GM18873 (cell line): ENCODE results near the gene RBBP5.

ENCODE experiments used
- ATAC-seq: cut with Tn5 transposase; IDR thresholded peaks from one replicate; pipeline ENCODE4 v1.9.1; 2021; ENCODE audit warnings: mild to moderate bottlenecking, moderate library complexity, moderate number of reproducible peaks; ENCODE audit not compliant: unreplicated experiment, low FRiP score

Gene RBBP5

GRCh38 chr1:205076245-205076761 lies 45.5 kb downstream of the RBBP5 start:
- no peak for ATAC-seq

GRCh38 chr1:205075642-205076155 lies 46.1 kb downstream of the RBBP5 start:
- no peak for ATAC-seq

DNA sequence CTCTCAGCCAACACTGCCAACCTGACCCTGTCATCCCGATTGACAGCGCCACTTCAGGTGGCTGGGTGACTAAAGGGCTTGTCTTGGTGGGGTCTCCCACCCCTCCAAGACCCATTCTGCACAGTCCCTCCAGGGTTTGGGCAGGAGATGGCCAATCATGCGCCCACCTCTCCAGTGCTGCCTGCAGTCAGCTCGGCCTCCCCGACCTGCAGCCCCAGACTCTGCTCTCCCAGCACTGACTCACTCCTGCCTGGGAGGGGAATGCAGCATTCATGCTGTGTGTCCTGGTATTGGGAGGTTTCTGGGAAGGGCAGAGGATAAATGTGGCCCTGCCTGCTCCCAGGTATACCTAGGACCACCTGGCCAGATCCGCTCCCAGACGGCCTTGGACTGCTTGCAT lies 47.3 kb downstream of the RBBP5 start:
- ATAC-seq = no peak

GRCh38 chr1:205074084-205074483 lies 47.7 kb downstream of the RBBP5 start:
- ATAC-seq = no peak

DNA sequence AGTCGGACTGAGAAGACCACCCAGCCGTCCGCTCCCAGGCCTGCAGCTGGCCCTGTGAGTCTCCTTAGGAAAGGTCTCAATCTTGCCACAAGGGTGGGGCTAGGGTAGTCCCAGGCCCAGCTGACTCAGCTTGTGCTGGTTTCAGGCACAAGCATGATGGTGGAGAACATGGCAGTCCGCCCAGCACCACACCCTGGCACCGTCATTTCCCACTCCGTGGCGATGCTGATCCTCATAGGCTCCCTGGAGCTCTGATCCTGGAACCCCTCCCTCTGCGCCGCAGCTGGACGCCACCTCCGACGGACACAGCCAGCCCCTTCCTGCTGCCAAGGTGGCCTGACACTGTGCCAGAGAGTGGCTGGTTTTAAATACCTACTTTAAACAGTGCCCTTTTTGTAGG lies 48.3 kb downstream of the RBBP5 start:
- no peak for ATAC-seq

DNA sequence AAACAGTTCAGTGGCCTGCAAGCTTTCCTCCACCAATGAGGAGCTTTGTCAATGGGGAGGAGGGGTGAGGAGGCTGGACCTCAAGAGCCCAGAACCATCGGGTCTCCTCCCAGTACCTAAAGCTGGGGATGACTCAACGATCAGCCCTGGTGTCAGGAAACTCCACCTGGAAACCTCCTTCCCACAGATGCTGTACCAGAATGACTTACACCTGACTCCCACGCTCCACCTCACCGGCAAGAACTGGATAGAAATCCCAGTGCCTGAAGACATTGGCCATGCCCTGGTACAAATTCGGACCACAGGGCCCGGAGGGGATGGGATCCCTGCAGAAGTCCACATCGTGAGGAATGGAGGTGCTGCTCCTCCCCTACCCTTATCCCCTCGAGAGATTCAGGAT lies 48.9 kb downstream of the RBBP5 start:
- no peak for ATAC-seq

- ATAC-seq = no peak
Observed at GRCh38 chr1:205072286-205072685, 49.5 kb downstream of the RBBP5 start.

DNA sequence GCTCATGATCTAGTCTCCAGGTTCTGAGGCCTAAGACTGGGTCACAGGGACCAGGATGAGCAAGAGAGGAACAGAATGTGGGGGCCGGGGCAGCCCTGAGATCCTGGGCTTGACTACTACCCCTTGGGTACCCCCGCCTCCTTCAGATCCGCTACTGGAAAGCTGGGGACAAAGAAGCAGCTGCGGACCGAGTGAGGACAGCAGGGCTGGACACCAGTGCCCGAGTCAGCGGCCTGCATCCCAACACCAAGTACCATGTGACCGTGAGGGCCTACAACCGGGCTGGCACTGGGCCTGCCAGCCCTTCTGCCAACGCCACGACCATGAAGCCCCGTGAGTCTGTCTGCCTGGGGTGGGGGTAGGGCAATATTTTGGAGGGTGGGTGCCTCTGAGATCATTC lies 50.0 kb downstream of the RBBP5 start:
- ATAC-seq = no peak

- ATAC-seq = no peak
Observed at GRCh38 chr1:205071028-205071409, 50.8 kb downstream of the RBBP5 start.

DNA sequence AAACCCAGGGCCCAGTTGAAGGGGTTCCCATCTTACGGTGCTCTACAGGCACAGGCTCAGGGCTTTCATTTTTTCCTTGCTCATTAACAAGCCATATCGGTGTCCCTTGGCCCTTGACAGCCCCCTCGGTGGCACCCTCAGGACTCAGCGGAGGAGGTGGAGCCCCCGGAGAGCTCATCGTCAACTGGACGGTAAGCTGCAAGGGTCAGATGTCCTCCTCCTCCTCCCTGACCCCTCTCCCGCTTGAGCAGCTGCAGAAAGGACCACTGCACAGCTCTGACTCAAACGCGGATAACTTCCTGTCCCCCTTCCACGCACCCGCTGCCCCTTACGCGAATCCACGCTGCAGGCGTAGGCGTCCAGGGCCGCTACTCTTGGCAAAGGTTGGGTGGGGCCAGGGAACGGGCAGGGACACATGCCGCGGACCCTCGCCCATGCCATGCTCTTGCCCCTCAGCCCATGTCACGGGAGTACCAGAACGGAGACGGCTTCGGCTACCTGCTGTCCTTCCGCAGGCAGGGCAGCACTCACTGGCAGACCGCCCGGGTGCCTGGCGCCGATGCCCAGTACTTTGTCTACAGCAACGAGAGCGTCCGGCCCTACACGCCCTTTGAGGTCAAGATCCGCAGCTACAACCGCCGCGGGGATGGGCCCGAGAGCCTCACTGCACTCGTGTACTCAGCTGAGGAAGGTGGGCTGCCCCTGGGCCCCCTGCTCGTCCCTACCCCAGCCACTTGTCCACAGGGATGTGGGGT lies 52.2 kb downstream of the RBBP5 start:
- ATAC-seq = no peak

- no peak for ATAC-seq
Observed at GRCh38 chr1:205068457-205069040, 53.2 kb downstream of the RBBP5 start.

DNA sequence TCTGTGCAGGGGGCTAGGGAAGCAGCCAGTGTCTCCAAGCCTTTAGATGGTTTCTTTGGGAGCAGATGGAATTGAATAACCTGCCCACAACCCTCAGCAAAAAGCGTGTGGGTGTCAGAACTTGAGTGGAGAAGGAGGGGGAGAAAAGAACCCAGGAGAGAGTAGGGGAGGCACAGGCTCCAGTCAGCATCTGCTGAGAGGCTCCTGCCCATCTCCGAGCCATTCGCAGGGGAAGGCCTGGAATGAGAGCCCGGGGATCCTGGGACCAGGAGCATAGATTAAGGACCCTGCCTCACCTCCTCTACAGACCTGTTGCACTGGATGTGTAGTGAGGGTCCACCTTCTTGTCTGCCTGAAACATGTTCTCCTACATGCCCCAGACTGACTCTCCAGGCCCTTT lies 53.8 kb downstream of the RBBP5 start:
- no peak for ATAC-seq

- no peak for ATAC-seq
Observed at GRCh38 chr1:205067031-205067430, 54.7 kb downstream of the RBBP5 start.

DNA sequence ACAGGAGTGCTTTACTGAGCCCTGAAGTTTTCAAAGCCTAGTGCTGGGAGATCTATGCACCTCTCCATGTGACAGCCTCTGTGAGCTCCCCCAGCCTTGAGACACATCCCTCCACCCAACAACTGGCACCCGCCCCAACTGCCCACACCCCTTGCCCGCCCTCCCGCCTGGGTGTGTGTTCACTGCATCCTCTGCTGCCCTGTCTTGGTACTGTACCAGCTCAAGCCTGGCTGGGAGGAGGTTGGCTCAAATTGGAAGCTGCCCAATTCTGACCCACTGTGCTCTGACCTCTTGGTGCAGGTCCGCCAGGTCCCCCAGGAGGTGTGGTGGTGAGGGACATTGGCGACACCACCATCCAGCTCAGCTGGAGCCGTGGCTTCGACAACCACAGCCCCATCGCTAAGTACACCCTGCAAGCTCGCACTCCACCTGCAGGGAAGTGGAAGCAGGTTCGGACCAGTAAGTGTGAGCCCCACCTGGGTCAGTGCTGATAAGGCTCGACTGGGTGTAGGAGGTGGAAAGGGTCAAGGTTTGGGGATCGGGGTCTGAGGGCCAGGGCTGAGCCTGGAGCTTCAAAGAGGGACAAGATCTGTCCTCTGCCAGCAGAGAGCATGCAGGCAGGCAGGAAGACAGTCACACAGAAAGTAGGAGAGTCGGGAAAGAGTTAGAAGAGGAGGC lies 55.5 kb downstream of the RBBP5 start:
- no peak for ATAC-seq

GRCh38 chr1:205065666-205066065 lies 56.1 kb downstream of the RBBP5 start:
- no peak for ATAC-seq

GRCh38 chr1:205064741-205065316 lies 56.9 kb downstream of the RBBP5 start:
- ATAC-seq = no peak

- no peak for ATAC-seq
Observed at GRCh38 chr1:205064301-205064700, 57.5 kb downstream of the RBBP5 start.

- ATAC-seq = no peak
Observed at GRCh38 chr1:205062895-205063294, 58.9 kb downstream of the RBBP5 start.

DNA sequence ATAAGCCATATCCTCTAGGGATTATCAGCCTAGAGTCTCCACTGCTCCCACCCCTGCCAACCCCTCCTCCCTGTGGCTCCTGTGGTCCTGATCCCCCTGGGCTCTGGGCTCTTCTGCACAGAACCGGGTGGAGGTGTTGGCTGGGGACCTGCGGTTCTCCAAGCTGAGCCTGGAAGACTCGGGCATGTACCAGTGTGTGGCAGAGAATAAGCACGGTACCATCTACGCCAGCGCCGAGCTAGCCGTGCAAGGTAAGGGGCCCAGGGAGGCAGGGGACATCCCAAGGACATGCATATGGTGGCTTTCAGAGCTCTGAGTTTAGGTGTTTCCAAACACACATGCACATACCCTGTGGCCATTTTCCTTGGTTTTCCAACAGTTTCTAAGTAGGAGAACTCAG lies 59.5 kb downstream of the RBBP5 start:
- no peak for ATAC-seq

GRCh38 chr1:205061665-205062069 lies 60.1 kb downstream of the RBBP5 start:
- ATAC-seq = no peak

DNA sequence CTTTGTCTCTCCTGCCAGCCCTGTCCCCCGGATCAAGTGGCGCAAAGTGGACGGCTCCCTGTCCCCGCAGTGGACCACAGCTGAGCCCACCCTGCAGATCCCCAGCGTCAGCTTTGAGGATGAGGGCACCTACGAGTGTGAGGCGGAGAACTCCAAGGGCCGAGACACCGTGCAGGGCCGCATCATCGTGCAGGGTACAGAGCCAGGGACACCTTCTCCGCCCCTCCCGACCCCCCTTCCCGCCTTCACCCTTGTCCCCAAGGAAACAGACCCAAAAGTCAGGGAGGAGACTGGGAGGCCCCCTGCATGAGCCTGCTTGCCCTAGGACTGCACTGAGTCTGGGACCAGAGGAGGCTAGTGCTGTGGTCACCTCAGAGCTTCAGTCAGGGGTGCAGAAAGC lies 60.6 kb downstream of the RBBP5 start:
- no peak for ATAC-seq
